K562 (cell line): ENCODE results near the gene TMEM120B. TPM values are rescaled to one million over a fixed set of nuclear protein-coding genes. Genes with fewer than 3 reads are reported as not detected.

Source experiments
- ATF6 ChIP-seq: sonication (generic); formaldehyde crosslinking; IDR thresholded peaks from 2 replicates; pipeline ENCODE4 v1.4.0; 2020; ENCODE audit warnings: mild to moderate bottlenecking, missing genetic modification reagents
- CREB3 ChIP-seq: fragments of 450-650 bp; conservative IDR thresholded peaks from 2 replicates; pipeline ENCODE4 v1.6.1; 2016; ENCODE audit warnings: missing genetic modification characterization, low read depth, mild to moderate bottlenecking, missing compliant biosample characterization, moderate library complexity
- CSDE1 ChIP-seq, 2 experiments: fragments of 450-650 bp; IDR thresholded peaks; 2 replicates each; pipeline ENCODE4 v1.6.1; 2016; ENCODE audit warnings: mild to moderate bottlenecking in 1 of 2
- EGR1 ChIP-seq: fragments of 450-650 bp; conservative IDR thresholded peaks from 2 replicates; pipeline ENCODE4 v1.6.1; 2017; ENCODE audit warnings: mild to moderate bottlenecking
- EHMT2 ChIP-seq: fragments of 450-650 bp; IDR thresholded peaks from 2 replicates; pipeline ENCODE4 v1.6.1; 2018; ENCODE audit warnings: antibody characterized with exemption
- KLF1 ChIP-seq: fragments of 450-650 bp; IDR thresholded peaks from 2 replicates; pipeline ENCODE4 v1.6.1; 2016; ENCODE audit warnings: missing genetic modification characterization, missing compliant biosample characterization
- MAZ ChIP-seq, 2 experiments: fragments of 450-650 bp in 1 of 2; sonication (generic) in 1 of 2; formaldehyde crosslinking; IDR thresholded peaks in 1 of 2; conservative IDR thresholded peaks in 1 of 2; 2 replicates each; pipeline versions ENCODE4 v1.4.0 to v1.5.0; 2020; ENCODE audit warnings: mild to moderate bottlenecking in 1 of 2, missing genetic modification reagents in 1 of 2
- MED1 ChIP-seq: sonication (generic); formaldehyde crosslinking; IDR thresholded peaks from 2 replicates; pipeline ENCODE4 v1.8.1; 2023; ENCODE audit warnings: missing genetic modification reagents, borderline replicate concordance
- NFXL1 ChIP-seq: fragments of 450-650 bp; formaldehyde crosslinking; IDR thresholded peaks from 2 replicates; pipeline ENCODE4 v1.4.0; 2021; ENCODE audit warnings: mild to moderate bottlenecking
- POLR2A ChIP-seq: fragments of 450-650 bp; conservative IDR thresholded peaks from 2 replicates; pipeline ENCODE4 v1.6.1; 2016
- TARDBP ChIP-seq: fragments of 450-650 bp; IDR thresholded peaks from 2 replicates; pipeline ENCODE4 v1.6.1; 2016
- ZBTB1 ChIP-seq: sonication (generic); formaldehyde crosslinking; IDR thresholded peaks from 2 replicates; pipeline ENCODE4 v1.8.1; 2023; ENCODE audit warnings: missing genetic modification reagents, low read depth, mild to moderate bottlenecking, borderline replicate concordance
- ZBTB33 ChIP-seq: sonication (generic); formaldehyde crosslinking; IDR thresholded peaks from 2 replicates; pipeline ENCODE4 v1.8.1; 2023; ENCODE audit warnings: mild to moderate bottlenecking, missing genetic modification reagents
- ZBTB5 ChIP-seq: fragments of 450-650 bp; IDR thresholded peaks from 2 replicates; pipeline ENCODE4 v1.6.1; 2017; ENCODE audit warnings: antibody characterized with exemption
- ZNF217 ChIP-seq: sonication (generic); formaldehyde crosslinking; IDR thresholded peaks from 2 replicates; pipeline ENCODE4 v1.8.0; 2022; ENCODE audit warnings: mild to moderate bottlenecking, missing genetic modification reagents
- ZNF239 ChIP-seq: fragments of 250-450 bp; sonication (Bioruptor Pico); IDR thresholded peaks from 2 replicates; pipeline ENCODE4 v1.4.0; 2020; ENCODE audit warnings: mild to moderate bottlenecking
- ZNF655 ChIP-seq: fragments of 250-450 bp; sonication (Bioruptor Pico); IDR thresholded peaks from 2 replicates; pipeline ENCODE4 v1.5.0; 2021
- ZNF740 ChIP-seq, 3 experiments: fragments of 200-800 bp in 1 of 3; sonication (Bioruptor generic) in 1 of 3; sonication (generic) in 1 of 3; formaldehyde crosslinking in 1 of 3; IDR thresholded peaks; 2 replicates each; pipeline versions ENCODE4 v1.6.1 to v1.8.0; 2016 to 2022; ENCODE audit warnings: mild to moderate bottlenecking in 2 of 3, missing compliant biosample characterization in 2 of 3, missing genetic modification characterization in 2 of 3, missing genetic modification reagents in 1 of 3
- polyA plus RNA-seq, 8 experiments: library from polyadenylated mRNA; depleted of rRNA in 4 of 8; stranded (reverse) in 5 of 8; unstranded in 3 of 8; fragments of >200 nt; fragmentation: Nextera tagmentation in 2 of 8; fragmentation: Illumina TruSeq in 1 of 8; extraction: Ambion mirVana in 2 of 8; extraction: Trizol in 1 of 8; gene quantifications; 2 replicates each; pipeline versions ENCODE4 v1.2.1 to v1.2.3, GENCODE V29; 2011 to 2014; ENCODE audit warnings: inconsistent platforms in 1 of 8, missing spikeins in 1 of 8
- total RNA-seq, 7 experiments: library from RNA; depleted of rRNA in 6 of 7; stranded (reverse); fragments of >200 nt in 6 of 7; fragmentation: Illumina TruSeq in 2 of 7; extraction: Trizol in 2 of 7; gene quantifications; 2 replicates each; pipeline versions ENCODE4 v1.2.1 to v1.2.3, GENCODE V29; 2011 to 2021; ENCODE audit warnings: low replicate concordance in 1 of 7

Gene TMEM120B
- total and polyA plus RNA-seq, 9 of the 15 experiments (the other 6 are each of a cell fraction or from before 2014, with no cell fraction given), result 1.7 to 18.6 (median 7.4) TPM

- TF ChIP-seq ZBTB5 (no peak), ZNF239 (CRISPR knock-in tag) (no peak), POLR2A (no peak), EHMT2 (no peak), NFXL1 (CRISPR knock-in tag) (no peak), ZNF740 (CRISPR knock-in tag; IDR thresholded peaks at IDR 0.05) (no peak), ZNF740 (tag; IDR thresholded peaks at IDR 0.05) (no peak), ZNF217 (no peak), ATF6 (CRISPR knock-in tag) (no peak), CSDE1 (IDR thresholded peaks at IDR 0.05) (peak in 1 of 2 experiments; percentile 19; a peak in 1 of 4 replicates), TARDBP (peak; percentile 82; the same call in 1 of the 2 replicates), KLF1 (tag) (no peak), ZBTB33 (CRISPR knock-in tag) (peak; percentile 71), EGR1 (no peak), ZNF655 (CRISPR knock-in tag) (no peak), MAZ (CRISPR knock-in tag; conservative IDR thresholded peaks at IDR 0.05 in 1 of 2, IDR thresholded peaks at IDR 0.05 in 1 of 2) (peak in 1 of 2 experiments; percentile 52; a peak in 1 of 4 replicates), MED1 (CRISPR knock-in tag) (no peak), CREB3 (tag) (0 out of 2 replicates have a peak, but pooled peaks have one; percentile 51), ZBTB1 (CRISPR knock-in tag) (no peak)
These were observed 36.2 kb downstream of the TMEM120B start (continued) for GRCh38 chr12:121748571-121749265.
